SK-N-SH treated with all-trans-retinoic acid at 6 μM for 48 hours (cell line): Measurements from ENCODE around the gene FHIT.

ENCODE experiments used
- ATAC-seq: fragments of 200-7000 bp; cut with Tn5 transposase; 3 replicates; pipeline ENCODE4 v1.9.1; 2020; ENCODE audit warnings: mild to moderate bottlenecking, moderate library complexity
- ARNTL ChIP-seq: fragments of 450-650 bp; formaldehyde crosslinking; IDR thresholded peaks from 2 replicates; pipeline ENCODE4 v1.5.0; 2020; ENCODE audit warnings: low read depth, mild to moderate bottlenecking, moderate library complexity, borderline replicate concordance
- BACH2 ChIP-seq: fragments of 250-450 bp; sonication (Bioruptor Pico); IDR thresholded peaks from 2 replicates; pipeline ENCODE4 v1.9.0; 2021; ENCODE audit warnings: mild to moderate bottlenecking, borderline replicate concordance
- CSDC2 ChIP-seq: fragments of 250-450 bp; sonication (Bioruptor Pico); IDR thresholded peaks from 2 replicates; pipeline ENCODE4 v1.5.0; 2020; ENCODE audit warnings: mild to moderate bottlenecking, moderate library complexity
- ESRRG ChIP-seq: fragments of 250-450 bp; sonication (Bioruptor Pico); IDR thresholded peaks from 2 replicates; pipeline ENCODE4 v1.6.1; 2021; ENCODE audit warnings: mild to moderate bottlenecking
- GLIS3 ChIP-seq: fragments of 250-450 bp; sonication (Bioruptor Pico); IDR thresholded peaks from 2 replicates; pipeline ENCODE4 v1.5.0; 2020; ENCODE audit warnings: mild to moderate bottlenecking, moderate library complexity
- ISL1 ChIP-seq: fragments of 250-450 bp; sonication (Bioruptor Pico); IDR thresholded peaks from 2 replicates; pipeline ENCODE4 v2.1.2; 2022; ENCODE audit warnings: mild to moderate bottlenecking, moderate library complexity
- OSR1 ChIP-seq: fragments of 250-450 bp; sonication (Bioruptor Pico); IDR thresholded peaks from 2 replicates; pipeline ENCODE4 v1.8.0; 2022; ENCODE audit warnings: moderate library complexity, mild to moderate bottlenecking, inconsistent platforms
- RARB ChIP-seq: fragments of 250-450 bp; sonication (Bioruptor Pico); IDR thresholded peaks from 2 replicates; pipeline ENCODE4 v1.8.0; 2021; ENCODE audit warnings: mild to moderate bottlenecking, moderate library complexity
- SNAI2 ChIP-seq: fragments of 250-450 bp; sonication (Bioruptor Pico); IDR thresholded peaks from 2 replicates; pipeline ENCODE4 v1.5.0; 2020; ENCODE audit warnings: mild to moderate bottlenecking, moderate library complexity
- TCF4 ChIP-seq: fragments of 250-450 bp; sonication (Bioruptor Pico); IDR thresholded peaks from 2 replicates; pipeline ENCODE4 v1.8.0; 2021; ENCODE audit warnings: mild to moderate bottlenecking, moderate library complexity, borderline replicate concordance
- TOX ChIP-seq: fragments of 250-450 bp; sonication (Bioruptor Pico); IDR thresholded peaks from 2 replicates; pipeline ENCODE4 v1.8.0; 2021; ENCODE audit warnings: mild to moderate bottlenecking, moderate library complexity, borderline replicate concordance
- ZC3H10 ChIP-seq: fragments of 250-450 bp; sonication (Bioruptor Pico); IDR thresholded peaks from 2 replicates; pipeline ENCODE4 v1.5.1; 2021; ENCODE audit warnings: mild to moderate bottlenecking, moderate library complexity
- ZFP3 ChIP-seq: fragments of 250-450 bp; sonication (Bioruptor Pico); IDR thresholded peaks from 2 replicates; pipeline ENCODE4 v1.5.0; 2020; ENCODE audit warnings: mild to moderate bottlenecking, moderate library complexity
- ZFP30 ChIP-seq: fragments of 450-650 bp; formaldehyde crosslinking; IDR thresholded peaks from 2 replicates; pipeline ENCODE4 v1.5.0; 2022; ENCODE audit warnings: mild to moderate bottlenecking, moderate library complexity
- ZNF565 ChIP-seq: fragments of 450-650 bp; formaldehyde crosslinking; conservative IDR thresholded peaks from 2 replicates; pipeline ENCODE4 v1.5.0; 2020; ENCODE audit warnings: low read depth, mild to moderate bottlenecking, moderate library complexity
- ZNF70 ChIP-seq: fragments of 450-650 bp; formaldehyde crosslinking; IDR thresholded peaks from 2 replicates; pipeline ENCODE4 v1.5.0; 2020; ENCODE audit warnings: mild to moderate bottlenecking, moderate library complexity
- ZNF8 ChIP-seq: fragments of 450-650 bp; formaldehyde crosslinking; IDR thresholded peaks from 2 replicates; pipeline ENCODE4 v1.5.0; 2020; ENCODE audit warnings: mild to moderate bottlenecking, moderate library complexity
- TF ChIP-seq, protein P1 (sequence below): fragments of 250-450 bp; sonication (Bioruptor Pico); IDR thresholded peaks from 2 replicates; pipeline ENCODE4 v1.5.0; 2020; ENCODE audit warnings: mild to moderate bottlenecking, moderate library complexity
- TF ChIP-seq, protein P2 (sequence below): fragments of 250-450 bp; sonication (Bioruptor Pico); IDR thresholded peaks from 2 replicates; pipeline ENCODE4 v1.8.0; 2020; ENCODE audit warnings: mild to moderate bottlenecking, moderate library complexity, borderline replicate concordance
- TF ChIP-seq, protein P3 (sequence below): fragments of 250-450 bp; sonication (Bioruptor Pico); IDR thresholded peaks from 2 replicates; pipeline ENCODE4 v1.5.1; 2021; ENCODE audit warnings: mild to moderate bottlenecking, moderate library complexity

FHIT gene

DNA sequence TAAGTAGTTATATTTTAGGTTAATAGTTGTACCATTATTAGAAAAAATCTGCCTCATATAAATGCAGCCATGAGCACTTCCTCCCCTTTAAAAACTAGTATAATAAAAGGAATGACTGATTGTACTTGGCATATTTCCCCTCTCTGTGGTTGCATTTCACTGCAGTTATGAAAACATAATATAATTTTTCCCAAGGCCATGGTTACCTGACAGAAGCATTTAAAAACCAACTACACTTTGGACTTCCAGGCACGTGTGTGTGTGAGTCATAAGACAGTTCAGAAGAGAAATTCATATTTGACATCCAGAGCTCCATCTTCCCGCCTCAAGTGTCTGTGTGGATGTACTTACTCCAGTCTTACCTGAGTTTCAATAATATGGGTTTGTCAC lies 1373.2 kb downstream of the FHIT start:
- no peak for ATAC-seq

DNA sequence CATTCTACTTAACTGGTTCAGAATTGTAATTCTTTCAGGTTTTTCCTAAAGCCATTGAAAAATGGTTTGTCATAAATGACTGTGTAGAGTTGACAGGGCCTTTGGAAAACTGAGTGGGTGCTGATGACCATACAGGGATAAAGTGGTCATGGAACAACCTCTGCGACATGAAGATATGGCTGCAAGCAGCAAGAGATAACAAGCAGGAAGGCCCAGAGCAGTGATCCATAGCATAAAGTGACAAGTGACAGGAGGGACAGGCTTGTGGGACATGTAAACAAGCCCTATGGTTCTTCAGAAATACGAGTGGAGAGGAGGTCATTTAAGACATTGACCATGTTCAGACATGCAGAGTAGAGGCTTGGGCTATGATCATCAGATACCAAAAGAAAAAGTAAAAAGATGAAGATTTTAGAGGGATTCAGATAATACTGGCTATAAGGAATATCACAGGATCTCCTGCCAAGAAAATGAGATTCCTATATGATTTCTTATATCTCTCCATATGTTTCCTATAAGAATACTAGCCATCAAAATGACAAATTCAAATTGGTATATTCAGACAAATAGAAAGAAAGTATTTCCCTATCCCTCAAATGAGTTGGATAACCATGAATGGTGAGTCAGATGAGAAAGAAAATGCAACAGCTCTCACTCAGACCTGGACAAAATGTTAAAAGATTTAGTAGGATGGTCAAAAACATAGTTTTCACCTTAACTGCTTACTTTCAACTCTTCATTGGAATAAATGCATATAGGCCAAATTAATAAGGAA lies 1373.8 kb downstream of the FHIT start:
- TF ChIP-seq ZNF70 (CRISPR knock-in tag) (no peak), TOX (CRISPR knock-in tag) (no peak), ISL1 (CRISPR knock-in tag) (no peak), ZFP3 (CRISPR knock-in tag) (no peak), ZNF8 (CRISPR knock-in tag) (no peak), ARNTL (no peak), CSDC2 (CRISPR knock-in tag) (no peak), ZFP30 (CRISPR knock-in tag) (no peak), GLIS3 (CRISPR knock-in tag) (no peak), SNAI2 (no peak)
- TF ChIP-seq, protein P1, sequence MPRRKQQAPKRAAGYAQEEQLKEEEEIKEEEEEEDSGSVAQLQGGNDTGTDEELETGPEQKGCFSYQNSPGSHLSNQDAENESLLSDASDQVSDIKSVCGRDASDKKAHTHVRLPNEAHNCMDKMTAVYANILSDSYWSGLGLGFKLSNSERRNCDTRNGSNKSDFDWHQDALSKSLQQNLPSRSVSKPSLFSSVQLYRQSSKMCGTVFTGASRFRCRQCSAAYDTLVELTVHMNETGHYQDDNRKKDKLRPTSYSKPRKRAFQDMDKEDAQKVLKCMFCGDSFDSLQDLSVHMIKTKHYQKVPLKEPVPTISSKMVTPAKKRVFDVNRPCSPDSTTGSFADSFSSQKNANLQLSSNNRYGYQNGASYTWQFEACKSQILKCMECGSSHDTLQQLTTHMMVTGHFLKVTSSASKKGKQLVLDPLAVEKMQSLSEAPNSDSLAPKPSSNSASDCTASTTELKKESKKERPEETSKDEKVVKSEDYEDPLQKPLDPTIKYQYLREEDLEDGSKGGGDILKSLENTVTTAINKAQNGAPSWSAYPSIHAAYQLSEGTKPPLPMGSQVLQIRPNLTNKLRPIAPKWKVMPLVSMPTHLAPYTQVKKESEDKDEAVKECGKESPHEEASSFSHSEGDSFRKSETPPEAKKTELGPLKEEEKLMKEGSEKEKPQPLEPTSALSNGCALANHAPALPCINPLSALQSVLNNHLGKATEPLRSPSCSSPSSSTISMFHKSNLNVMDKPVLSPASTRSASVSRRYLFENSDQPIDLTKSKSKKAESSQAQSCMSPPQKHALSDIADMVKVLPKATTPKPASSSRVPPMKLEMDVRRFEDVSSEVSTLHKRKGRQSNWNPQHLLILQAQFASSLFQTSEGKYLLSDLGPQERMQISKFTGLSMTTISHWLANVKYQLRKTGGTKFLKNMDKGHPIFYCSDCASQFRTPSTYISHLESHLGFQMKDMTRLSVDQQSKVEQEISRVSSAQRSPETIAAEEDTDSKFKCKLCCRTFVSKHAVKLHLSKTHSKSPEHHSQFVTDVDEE (CRISPR knock-in tag), result no peak
- TF ChIP-seq, protein P2, sequence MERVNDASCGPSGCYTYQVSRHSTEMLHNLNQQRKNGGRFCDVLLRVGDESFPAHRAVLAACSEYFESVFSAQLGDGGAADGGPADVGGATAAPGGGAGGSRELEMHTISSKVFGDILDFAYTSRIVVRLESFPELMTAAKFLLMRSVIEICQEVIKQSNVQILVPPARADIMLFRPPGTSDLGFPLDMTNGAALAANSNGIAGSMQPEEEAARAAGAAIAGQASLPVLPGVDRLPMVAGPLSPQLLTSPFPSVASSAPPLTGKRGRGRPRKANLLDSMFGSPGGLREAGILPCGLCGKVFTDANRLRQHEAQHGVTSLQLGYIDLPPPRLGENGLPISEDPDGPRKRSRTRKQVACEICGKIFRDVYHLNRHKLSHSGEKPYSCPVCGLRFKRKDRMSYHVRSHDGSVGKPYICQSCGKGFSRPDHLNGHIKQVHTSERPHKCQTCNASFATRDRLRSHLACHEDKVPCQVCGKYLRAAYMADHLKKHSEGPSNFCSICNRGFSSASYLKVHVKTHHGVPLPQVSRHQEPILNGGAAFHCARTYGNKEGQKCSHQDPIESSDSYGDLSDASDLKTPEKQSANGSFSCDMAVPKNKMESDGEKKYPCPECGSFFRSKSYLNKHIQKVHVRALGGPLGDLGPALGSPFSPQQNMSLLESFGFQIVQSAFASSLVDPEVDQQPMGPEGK (CRISPR knock-in tag), result no peak
- TF ChIP-seq, protein P3, sequence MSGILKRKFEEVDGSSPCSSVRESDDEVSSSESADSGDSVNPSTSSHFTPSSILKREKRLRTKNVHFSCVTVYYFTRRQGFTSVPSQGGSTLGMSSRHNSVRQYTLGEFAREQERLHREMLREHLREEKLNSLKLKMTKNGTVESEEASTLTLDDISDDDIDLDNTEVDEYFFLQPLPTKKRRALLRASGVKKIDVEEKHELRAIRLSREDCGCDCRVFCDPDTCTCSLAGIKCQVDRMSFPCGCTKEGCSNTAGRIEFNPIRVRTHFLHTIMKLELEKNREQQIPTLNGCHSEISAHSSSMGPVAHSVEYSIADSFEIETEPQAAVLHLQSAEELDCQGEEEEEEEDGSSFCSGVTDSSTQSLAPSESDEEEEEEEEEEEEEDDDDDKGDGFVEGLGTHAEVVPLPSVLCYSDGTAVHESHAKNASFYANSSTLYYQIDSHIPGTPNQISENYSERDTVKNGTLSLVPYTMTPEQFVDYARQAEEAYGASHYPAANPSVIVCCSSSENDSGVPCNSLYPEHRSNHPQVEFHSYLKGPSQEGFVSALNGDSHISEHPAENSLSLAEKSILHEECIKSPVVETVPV, result no peak
- ATAC-seq, result no peak

More for the DNA sequence above, 1373.2 kb downstream of the FHIT start:
- TF ChIP-seq, protein P3, result no peak
- peak; percentile 66 for TF ChIP-seq ISL1 (CRISPR knock-in tag)
- TF ChIP-seq, all 23 proteins: peak for 1

DNA sequence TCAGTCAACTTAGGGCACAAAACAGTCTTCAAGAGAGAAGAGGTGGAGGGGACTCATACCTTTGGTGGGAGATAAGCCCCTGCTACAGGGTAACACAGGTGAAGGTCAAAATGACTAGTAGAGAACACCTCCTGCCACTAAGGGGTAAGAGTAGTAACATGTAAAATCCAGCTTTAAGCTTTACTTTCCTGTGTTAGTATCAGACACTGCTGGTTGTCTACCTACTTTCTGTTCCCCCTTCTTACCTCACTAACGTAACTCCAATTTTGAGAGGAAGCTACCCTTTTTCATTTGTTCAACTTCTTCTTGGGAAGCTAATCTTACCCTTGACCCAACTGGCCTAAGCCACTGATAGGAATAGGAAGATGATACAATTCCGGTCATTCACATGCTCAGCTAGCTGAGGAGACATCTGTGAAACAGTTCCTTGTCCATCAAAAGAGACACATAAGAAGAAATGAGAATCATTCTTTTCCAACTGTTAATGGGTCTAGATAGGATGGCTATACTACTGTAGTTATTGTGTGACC lies 1374.7 kb downstream of the FHIT start:
- no peak for ATAC-seq

More for the DNA sequence above, 1374.7 kb downstream of the FHIT start:
- TF ChIP-seq OSR1 (CRISPR knock-in tag) (no peak), ZNF565 (no peak), ZFP30 (CRISPR knock-in tag) (no peak), GLIS3 (CRISPR knock-in tag) (no peak), ISL1 (CRISPR knock-in tag) (no peak), ZNF8 (CRISPR knock-in tag) (no peak), CSDC2 (CRISPR knock-in tag) (no peak), ARNTL (no peak), TCF4 (CRISPR knock-in tag) (no peak), ZNF70 (CRISPR knock-in tag) (no peak), RARB (no peak), ZFP3 (CRISPR knock-in tag) (no peak), ZC3H10 (no peak), ESRRG (CRISPR knock-in tag) (no peak), BACH2 (CRISPR knock-in tag) (no peak), SNAI2 (no peak)
- TF ChIP-seq, protein P3, result no peak
- TF ChIP-seq, protein P2 (CRISPR knock-in tag), result no peak
- TF ChIP-seq, all 23 proteins: peak for 0
